ENCODE data around the gene KRT32.
"Not testable (repeated sequence)": the region's sequence is repeated elsewhere in the genome, so short reads cannot be mapped to it uniquely, and the experiment has no call there.

The KRT32 gene

DNA sequence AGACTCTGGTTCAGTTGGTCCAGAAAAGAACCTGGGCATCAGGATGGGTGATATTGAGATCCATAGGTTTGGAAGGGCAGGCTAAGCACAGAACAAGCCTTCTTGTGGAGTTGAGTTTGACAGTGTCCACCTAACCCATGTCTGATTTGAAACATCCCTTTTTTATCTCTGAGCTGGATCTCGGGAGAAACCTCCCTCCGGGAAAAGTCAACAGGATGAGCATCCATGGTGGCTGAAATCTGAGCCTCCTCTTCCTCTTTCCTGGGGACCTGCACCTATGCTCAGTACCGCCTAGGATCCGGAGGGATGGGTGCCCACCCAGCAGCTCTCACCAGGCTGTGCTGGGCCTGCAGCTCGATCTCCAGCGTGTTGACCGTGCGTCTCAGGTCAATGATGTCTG lies 3.4 kb downstream of the KRT32 start:
- DNase-seq: no peak

- DNase-seq: no peak
These were observed 4.5 kb downstream of the KRT32 start for GRCh38 chr17:41462705-41463104.

DNA sequence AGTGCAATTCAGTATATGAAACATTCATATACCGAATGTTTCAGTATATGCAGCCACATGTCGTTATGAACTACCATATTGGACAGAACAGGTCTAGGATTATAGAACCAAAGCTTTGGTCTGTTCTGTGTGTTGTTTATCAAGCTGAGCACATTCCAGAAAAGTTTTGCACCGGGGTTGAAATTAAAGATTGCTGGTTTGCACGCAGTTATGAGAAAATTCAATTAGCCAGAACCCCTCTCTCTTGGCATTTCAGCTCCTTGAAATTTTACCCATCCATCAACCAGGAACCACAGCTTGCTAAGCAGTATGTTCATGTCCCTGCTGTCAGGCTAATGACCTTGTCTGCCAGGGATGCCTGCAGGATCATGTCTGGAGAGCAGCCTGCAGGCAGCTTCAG lies 9.5 kb downstream of the KRT32 start:
- DNase-seq: no peak

DNA sequence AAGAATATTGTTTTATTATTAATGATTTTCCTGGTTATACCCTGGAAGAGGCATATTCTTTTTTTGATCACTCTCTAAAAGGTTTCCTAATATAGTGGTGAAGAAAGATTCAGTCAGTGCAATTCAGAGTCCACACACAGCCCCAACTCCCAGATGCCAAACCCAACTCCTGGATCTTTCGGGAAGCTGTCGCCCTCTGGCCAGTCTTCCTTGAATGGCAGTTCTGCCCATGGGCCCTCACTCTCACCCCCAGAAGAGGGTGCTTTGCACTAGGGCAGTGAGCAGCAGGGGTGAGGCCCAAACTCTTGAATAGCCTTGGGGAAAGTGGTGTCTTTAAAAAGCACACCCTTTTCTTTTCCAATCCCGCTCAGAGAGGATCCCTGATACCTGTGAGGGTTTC lies 11.0 kb downstream of the KRT32 start:
- no peak for DNase-seq

DNA sequence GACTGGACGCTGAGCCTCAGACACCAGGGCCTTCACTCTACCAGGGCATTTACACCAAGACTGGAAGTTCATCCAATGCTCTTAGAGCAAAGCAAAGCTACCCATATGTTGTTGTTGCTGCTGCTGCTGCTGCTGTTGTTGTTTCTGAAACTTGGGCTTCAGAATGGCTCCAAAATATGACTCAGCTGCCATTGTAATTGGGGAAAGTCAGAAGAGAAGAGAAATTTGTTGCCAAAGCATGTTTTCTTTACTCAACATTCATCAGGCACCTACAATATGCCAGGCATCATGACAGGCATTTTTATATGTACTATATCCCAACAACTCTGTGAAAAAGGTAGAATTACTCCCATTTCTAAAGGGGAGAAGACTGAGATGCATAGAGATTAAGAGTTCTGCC lies 11.9 kb downstream of the KRT32 start:
- no peak for DNase-seq

GRCh38 chr17:41453066-41453465 lies 14.1 kb downstream of the KRT32 start:
- DNase-seq: no peak

DNA sequence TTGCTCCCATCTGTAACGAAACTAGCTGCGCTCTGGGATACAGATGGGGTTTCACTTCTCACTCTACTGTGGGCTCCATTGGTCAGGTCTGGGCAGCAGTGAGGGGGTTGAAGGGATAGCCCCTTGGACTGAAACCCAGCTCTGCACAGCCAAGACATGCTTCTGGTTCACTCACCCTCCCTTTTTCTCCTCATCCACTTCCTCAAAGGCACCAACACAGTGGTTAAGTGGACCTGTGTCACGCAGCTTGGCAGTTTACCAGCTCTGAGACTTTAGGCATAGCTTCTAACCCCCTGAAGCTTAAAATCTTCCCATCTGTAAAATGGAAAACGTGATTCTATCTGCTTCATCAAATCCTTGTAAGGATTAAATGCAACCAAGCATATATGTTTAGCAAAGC lies 14.9 kb downstream of the KRT32 start:
- DNase-seq: no peak

DNA sequence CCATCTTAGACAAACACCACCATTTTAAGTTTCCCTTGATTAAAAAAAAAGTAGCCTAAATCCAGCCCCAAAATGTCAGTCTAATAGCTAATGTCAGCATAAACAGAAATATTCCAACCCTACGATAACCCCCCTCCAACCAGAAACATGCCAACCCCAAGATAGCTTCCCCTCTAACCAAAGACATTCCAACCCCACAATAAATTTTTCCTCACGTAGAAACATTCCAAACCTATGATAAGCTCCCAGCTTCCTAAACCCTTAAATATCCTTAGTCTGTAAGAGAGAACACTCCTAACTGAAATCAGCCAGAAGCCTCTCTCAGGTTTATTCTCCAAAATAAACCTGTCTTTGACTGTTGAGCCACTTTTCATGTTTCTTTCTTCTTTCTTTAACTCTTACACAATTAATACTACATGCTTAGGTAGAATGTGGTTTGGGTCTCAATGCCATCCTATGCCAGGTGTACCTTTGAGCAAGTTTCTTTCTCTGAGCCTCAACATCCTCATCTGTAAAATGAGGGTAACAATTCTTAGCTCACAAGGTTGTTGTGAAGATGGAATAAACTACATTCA lies 15.9 kb downstream of the KRT32 start:
- no peak for DNase-seq

DNA sequence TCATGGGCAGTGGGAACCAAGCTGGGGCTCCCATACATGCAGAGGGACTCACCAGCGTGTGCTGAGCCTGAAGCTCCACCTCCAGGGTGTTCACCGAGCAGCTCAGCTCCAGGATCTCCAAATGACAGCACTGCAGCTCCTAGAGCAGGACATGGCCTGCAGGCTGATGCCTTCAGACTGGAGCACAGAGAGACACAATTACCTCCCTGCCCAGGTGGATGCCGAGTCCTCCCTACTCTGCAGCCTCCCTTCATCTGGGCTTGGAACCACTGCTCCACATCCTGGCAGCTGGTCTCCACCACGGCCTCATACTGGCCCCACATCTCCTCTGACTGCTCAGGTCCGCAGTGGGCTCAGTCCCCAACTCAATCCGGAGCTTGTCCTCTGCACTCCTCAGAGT lies 18.2 kb downstream of the KRT32 start:
- no peak for DNase-seq

- no peak for DNase-seq
These were observed 18.7 kb downstream of the KRT32 start for GRCh38 chr17:41448506-41448905.

DNA sequence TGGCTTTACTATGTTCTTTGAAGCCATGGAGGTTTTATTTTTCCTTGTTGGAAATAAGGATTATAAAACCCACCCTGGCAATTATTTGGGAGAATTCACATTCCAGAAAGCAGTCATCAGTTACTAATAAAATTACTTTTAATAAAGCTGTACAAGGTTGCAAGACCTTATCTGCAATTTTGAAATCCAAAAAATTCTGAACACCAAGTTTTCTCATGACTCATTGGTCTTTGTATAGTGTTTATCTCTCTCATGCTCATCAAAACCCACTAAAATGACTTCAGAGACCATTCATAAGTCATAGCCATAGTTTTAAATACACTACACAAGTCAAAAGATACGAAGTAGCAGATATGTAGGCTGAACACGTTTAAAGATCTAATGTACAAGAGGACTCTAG lies 20.4 kb downstream of the KRT32 start:
- no peak for DNase-seq

DNA sequence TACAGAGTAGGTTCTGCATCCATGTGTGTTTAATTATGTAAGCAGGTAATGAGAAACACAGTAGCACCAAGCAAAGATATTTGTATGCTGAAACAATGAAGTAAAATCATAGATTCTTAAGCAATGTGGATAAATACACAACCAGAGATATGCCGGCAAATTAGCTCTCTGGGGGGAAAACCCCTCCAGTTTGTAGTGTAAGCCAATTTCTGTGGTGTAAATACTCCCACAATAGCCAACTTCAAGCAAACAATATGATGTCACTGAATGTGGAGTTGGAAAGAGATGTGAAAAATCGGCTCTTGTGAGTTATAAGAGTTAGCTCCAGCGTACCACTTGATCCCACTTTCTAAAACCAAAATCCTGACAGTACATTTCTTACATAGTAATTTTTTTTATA lies 22.5 kb downstream of the KRT32 start:
- DNase-seq: no peak

DNA sequence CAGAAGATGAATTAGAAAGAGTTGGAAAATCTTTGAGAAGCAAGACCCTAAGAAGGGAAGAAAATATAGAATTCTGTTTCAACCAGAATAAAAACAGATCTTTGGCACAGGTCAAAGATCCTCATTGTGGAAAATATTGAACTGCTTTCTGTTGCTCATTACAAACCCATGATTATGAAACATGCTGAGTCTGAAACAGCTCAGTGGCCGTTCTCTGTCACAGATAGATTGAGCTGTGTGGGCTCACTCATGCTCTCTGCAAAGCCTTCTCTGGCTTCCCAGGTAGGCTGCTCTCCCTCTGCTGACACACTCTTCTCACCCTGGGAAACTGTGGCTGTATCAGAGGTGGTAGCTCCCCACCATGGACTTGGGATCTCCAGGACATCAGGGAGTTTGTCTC lies 23.0 kb downstream of the KRT32 start:
- DNase-seq: no peak

DNA sequence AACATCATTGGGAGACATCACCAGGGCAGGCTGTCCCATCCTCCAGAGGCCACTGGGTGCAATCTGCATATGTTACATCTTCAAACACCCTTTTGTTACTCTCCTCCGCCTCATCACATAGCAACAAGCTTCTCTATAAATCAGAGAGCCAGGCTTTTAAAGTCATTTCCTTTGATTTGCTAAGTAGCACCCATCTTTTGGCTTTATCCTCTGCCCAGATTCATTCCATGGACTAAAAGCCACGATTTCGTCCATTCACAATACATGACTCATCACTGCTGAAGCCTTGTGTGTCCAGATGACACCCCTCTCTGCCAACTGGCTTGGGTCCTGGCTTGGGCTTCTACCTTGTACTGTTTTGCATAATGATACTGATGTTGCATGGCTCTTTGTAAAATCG lies 24.4 kb downstream of the KRT32 start:
- DNase-seq: no peak

DNA sequence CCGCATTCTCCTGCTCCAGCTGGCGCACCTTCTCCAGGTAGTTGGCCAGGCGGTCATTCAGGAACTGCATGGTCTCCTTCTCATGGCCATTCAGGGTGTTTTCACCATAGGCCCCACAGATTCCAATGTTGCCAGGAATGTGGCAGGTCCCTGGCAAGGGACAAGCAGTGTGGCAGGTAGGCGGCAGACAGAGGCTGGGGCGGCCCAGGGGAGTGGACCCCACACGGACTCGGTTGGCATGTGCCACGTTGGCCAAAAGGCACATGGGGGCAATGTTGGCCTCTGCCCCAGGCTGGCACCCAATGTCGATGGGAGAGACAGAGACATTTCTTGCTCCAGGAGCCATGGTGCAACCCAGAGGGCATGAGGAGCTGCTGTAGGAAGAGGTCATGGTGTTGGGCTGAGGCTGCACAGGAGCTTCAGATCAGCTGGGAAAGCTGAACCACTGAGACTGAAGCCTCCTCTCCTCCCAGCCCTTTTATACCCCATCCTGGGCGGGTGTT lies 26.6 kb downstream of the KRT32 start, which contains the start of gene KRT38:
TSS of gene KRT38 (minus strand) at position 453 of the 503 bp plus-strand sequence. CDS start at position 391, 62 bp downstream.
- DNase-seq: no peak

GRCh38 chr17:41439375-41439774 lies 27.8 kb downstream of the KRT32 start:
- no peak for DNase-seq

DNA sequence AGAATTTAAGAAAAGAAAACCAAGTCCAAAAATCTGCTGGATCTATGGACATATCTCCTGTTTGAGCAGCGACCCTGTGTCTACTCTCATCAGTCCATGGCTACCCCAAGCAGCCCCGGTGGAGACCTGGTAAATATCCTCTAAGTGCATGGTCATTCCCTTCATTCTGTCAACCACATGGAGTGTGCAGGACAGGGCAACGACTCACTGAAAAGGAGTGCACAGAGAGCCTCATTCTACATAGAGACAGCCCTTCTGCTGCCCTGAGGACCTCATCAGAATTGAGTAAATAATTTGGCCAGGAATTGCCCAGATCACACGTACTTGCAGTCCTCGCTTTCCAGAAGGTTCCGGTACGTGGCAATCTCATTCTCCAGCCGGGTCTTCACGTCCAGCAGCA lies 29.4 kb downstream of the KRT32 start:
- DNase-seq: no peak

- DNase-seq: no peak
These were observed 29.9 kb downstream of the KRT32 start for GRCh38 chr17:41437254-41437653.

DNA sequence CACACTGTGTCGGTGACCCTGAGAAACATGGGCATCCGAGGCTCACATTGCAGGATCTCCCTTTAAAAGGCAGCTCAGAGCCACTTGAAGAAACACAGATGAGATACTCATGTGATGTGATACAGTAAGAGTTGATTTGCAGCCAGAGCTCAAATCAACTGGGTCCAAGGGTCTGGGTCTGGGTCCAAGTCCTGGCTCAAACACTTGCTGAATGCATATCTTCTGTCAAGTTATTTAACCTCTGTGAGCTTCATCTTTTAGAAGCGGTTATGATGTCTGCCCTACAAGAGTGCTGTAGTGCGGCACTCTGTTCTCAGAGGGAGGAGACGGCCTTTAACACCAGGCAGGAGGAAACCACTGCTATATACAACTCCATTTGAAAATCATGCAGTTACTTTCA lies 32.8 kb downstream of the KRT32 start:
- DNase-seq: no peak

DNA sequence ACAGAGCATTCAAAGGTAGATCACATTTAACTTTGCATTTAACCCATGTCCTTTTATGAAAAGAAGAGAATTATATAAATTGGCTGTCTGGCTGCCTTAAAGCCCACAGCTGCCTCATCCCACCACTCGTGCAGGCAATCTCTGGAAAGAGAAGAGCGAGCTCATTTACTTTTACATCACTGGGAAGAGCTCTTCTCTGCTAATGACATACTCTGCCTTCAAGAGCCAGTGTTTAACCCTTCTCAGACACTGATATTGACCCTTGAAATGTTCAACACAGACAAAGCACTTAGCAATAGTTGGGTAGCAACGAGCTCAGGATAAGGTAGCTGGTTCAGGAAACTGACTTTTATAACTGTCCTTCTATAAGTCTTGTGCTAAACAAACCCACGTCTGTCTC lies 33.2 kb downstream of the KRT32 start:
- no peak for DNase-seq

DNA sequence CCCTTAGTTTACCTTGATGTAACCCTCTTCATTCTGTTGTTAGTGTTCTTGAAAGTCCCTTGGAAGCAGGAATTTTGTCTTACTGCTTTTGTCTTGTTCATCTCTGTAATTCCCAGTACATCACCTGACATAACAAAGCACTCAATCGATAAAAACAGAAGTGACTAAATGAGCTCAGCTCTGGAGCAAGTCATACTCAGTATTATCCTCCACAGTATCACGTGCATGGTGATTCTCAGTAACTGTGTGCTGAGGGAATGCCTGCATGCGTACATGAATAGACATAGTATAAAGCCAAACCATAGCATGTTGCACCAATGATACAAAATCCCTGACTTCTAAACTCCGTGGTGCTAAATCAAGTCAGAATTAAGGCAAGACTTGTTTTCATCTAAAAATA lies 33.6 kb downstream of the KRT32 start:
- no peak for DNase-seq

DNA sequence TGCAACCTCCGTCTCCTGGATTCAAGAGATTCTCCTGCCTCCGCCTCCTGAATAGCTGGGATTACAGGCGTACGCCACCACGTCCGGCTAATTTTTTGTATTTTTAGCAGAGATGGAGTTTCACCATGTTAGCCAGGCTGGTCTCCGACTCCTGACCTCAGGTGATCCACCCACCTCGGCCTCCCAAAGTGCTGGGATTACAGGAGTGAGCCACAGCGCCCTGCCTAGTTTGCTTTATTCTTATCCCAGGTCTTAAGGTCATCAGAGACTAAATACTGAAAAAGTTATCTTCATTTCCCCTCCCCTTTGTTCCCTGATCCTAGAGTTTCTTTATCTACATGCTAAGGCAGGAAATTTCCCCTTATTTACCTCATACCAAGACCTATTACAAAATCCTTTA lies 36.8 kb downstream of the KRT32 start:
- not testable (repeated sequence) for DNase-seq

DNA sequence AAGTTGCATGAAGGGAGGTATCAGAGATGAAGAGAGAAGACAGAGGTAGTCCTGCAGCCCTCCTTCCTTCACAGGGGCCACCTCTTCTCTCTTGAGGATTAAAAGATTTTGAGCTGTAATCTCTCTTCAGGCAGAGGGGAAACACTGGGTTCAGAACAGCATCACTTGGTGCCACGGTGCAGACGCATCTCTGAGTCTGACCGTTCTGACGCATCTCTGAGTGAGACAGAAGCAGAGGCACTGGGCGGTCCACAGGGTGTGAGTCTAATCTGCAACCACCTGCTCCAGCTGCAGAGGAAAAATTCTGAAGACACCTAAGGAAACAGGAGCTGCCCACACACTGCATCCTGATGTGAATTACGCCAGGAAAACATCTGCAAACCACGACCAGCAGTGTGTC lies 37.5 kb downstream of the KRT32 start:
- DNase-seq: no peak

- no peak for DNase-seq
These were observed 38.4 kb downstream of the KRT32 start for GRCh38 chr17:41428591-41429291.

GRCh38 chr17:41424111-41424635 lies 43.0 kb downstream of the KRT32 start, which contains the start of gene KRT37:
TSS of gene KRT37 (minus strand) at chr17:41424585. CDS start at chr17:41424523, 62 bp downstream.
- DNase-seq: no peak
